NCI-H187 treated with DMSO at 0.1 percent for 48 hours (cell line): ENCODE results near the gene GUCD1.

Experiments used
- DNase-seq: peaks from one replicate; lab custom pipeline; 2025; lab: John Stamatoyannopoulos, UW

The GUCD1 gene

GRCh38 chr22:24590596-24591173 lies 35.7 kb upstream of the GUCD1 start:
- no peak for DNase-seq

DNA sequence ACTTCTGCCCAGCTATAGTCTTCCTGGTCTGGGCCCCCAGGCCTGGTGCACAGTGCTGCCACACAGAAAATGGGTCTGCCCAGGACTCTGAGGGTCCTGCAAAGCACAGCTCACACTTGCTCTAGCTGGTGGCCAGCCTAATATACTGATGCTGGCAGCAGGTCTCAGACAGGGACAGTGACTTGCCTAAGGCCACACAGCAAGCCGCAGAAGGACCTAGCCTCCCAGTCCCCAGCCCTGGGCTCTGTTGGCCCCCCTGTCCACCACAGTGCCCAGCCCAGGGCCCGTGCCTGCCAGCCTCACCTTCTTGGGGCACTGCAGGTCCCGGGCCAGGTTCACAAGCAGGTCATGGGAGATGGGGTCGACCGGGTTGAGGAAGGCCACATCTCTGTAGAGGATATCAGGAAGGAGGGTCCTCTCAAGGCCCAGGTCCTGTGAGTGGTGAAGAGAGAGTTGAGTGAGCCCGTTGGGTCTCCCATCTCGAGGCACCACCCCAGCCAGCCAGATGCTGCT lies 34.6 kb upstream of the GUCD1 start:
- DNase-seq: no peak

DNA sequence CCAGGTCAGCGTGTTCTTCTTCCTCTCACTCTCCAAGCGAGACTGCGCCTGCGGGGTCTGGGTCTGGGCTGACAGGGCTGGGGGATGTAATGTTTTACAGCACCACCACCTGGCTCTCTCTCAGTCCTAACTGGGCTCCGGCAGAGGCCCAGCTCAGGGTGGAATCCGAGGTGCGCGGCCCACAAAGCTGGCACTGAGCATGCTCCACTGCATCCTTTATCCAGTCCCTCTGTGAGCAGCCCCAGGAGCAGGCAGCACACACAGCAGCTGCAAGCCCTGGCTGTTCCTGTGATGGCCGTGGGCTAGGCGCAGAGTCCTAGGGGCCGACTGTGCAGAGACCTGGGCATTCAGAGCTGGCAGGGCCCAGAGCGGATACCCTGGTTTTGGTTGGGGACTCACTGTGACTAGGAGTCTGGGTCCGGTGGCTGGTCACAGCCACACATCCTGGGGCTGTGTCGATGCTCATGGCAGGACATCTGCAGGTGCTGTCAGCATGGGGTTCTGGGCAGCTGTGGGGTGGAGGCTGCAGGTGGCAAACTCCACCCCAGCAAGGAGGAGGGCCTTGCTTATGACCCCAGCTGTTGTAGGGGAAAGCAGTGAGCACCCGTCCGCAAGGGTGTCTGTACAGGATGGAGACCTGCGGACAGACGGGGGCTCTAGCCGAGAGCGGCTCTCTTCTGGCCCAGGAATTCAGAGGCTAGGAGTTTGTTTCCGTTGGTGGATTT lies 34.0 kb upstream of the GUCD1 start:
- DNase-seq: no peak

- DNase-seq: no peak
Observed at GRCh38 chr22:24588381-24588756, 33.4 kb upstream of the GUCD1 start.

DNA sequence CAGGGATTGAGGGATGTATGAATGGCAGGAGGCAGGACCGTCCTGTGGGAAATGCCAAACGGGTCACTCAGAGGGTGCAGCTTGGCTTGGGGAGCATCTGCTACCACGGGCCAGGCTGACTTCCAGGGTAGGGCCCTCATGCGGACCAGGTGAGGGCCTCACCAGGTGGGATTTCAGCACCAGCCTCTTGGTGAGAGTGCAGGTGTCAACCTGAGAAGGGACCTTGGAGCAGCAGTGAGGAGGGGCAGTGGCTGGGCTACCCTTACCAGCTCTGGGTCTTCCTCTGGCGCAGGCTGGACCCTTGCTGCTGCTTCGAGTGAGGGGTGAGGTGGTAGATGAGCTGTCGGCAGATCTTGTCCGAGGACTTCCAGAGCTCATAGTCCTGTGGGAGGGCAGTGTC lies 33.0 kb upstream of the GUCD1 start:
- DNase-seq: no peak

DNA sequence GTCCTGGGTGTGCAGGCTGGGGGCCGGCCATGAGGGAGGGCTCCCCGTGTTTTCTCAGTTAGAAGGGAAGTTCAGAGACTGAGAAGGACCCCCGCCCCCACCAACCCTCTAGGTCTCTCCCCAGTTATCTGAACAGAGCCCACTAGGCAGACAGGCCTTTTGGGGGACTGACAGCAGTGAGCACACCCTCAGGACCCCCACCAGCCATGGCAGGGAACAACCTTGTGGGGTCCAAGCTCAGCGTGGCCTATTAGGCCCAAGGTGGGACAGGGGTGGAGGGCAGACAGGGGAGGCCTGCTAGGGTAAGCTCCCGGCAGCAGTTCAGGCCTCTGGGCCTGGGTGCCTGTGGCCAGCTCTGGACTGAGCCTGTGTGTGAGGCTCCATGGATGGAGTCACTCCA lies 32.3 kb upstream of the GUCD1 start:
- no peak for DNase-seq

DNA sequence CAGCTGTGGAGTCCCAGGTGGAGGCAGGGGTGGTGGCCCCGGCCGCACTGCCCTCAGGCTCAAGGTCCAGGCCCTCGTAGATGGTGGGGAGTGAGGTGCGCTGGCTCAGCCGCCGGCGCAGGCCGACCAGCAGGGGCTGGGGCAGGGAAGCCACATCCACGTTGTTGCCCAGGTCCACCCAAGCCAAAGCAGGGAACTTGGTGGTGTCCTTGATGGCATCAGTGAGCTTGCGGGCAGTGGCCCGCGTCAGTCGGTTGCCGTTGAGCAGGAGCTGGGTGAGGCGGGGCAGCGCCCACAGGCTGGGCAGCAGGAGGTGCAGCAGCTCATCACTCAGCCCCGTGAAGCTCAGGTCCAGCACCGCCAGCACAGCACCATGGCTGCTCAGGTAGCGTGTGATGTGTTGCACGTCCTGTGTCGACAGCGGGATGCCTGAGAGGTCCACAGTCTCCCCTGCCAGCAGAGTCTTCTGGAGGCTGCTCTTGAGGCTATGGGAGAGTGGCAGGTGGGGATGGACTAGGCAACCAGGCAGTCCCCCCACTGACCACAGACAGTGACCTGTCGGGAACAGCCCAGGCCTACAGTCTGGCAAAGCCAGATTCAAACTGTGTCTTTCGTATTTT lies 31.1 kb upstream of the GUCD1 start:
- no peak for DNase-seq

DNA sequence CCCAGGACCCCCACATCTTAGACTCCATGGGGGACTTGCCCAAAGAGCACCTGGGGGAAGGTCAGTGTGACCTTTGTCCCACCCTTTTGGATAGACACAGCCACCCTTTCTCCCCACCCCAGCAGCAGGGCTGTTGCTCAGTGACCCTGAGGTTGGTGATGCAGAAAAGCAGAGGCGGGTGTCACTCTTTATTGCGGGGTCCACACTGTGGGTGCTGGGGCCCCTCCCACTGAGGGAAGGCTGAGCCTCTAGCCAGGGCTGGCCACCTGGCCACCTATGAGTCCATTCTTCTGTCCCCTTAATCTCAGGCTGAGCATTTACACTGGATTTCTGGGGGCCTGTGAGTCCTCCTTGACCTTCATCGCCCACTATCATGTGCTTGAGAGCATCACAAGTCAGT lies 30.5 kb upstream of the GUCD1 start:
- DNase-seq: no peak

DNA sequence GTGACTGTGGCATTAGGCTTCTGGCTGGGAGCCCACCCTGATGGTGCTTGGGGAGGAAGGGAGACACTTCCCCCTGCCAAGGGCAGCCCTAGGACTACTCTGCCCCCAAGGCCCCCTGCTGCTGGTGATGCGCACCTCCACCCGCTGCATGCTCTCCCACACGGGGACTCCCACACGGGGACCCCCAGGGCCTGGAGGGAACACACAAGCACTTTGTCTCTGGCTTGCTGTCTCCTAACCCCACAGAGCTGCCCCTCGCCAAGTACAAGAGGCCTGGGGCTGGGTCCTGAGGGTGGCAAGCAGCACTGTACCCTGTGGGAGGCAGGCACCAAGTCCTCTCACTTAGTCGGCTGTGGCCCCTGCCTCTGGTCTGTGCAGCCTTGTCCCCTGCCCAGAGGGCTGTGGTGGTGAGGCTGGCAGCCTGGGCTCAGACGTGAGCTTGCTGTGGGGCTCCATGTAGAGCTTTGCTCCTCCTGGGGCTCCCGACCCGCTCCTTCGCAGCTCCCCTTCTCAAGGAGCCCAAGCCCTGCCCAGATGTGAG lies 30.0 kb upstream of the GUCD1 start:
- DNase-seq: no peak

- no peak for DNase-seq
Observed at GRCh38 chr22:24584166-24584790, 29.3 kb upstream of the GUCD1 start.

GRCh38 chr22:24583221-24584165 lies 28.6 kb upstream of the GUCD1 start:
- DNase-seq: peak; percentile 7

GRCh38 chr22:24582056-24582814 lies 27.3 kb upstream of the GUCD1 start:
- no peak for DNase-seq

GRCh38 chr22:24580276-24580675 lies 25.3 kb upstream of the GUCD1 start:
- DNase-seq: no peak

DNA sequence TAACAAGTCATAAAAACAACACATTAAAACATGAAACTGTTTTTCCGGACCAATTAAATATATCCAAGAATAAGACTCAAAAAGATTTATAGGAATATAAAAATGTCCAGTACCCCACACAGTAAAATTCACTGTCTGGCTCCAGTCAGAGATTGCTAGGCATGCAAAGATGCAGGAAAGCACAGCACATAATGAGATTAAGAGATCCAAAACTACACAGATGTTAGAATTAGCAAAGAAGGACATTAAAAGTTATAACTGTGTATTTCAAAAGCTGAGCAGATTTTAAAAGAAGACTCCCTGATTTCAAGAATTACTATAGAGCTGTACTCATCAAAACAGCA lies 24.3 kb upstream of the GUCD1 start:
- DNase-seq: no peak

DNA sequence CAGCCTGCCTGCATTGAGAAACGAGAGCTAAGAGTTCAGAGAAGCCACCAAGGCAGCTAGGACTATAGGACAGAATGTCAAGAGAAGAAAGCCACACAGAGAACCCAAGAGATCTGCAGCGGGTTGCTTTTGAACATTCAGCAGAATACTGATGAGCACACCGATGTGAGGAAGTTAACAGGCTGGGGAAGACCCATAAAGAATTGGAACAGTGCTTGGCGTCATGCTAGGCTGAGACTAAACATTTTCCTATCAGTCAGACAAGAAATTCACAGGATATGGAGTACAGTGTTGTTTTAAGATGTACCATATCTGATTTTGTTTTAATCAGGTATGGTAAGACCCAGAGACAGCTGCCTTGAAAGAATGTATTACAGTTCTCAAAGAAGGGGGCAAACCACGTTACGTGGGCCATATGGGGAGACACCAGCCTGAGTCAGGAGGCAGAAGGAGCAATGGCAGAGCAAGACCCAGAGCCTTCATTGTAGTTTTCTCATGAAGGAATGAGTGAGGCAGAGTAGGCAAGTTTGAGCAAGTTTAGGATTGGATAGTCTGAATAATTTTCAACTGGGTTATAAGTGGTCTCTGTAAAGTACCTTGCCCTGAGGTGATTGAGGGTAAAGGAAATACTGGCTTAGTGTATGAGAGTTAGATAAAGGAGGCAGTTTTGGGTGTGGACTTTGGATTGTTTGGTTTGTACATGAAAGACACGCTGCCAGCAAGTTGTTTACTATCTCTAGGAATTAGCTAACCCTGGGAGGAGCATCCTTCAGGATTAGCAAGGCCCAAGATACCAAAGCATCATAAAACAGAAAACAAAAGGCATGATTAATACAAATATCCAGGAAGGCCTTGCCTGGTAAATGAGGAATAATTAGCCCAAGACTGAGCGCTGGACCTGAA lies 23.7 kb upstream of the GUCD1 start:
- no peak for DNase-seq

GRCh38 chr22:24576778-24577177 lies 21.8 kb upstream of the GUCD1 start:
- no peak for DNase-seq

DNA sequence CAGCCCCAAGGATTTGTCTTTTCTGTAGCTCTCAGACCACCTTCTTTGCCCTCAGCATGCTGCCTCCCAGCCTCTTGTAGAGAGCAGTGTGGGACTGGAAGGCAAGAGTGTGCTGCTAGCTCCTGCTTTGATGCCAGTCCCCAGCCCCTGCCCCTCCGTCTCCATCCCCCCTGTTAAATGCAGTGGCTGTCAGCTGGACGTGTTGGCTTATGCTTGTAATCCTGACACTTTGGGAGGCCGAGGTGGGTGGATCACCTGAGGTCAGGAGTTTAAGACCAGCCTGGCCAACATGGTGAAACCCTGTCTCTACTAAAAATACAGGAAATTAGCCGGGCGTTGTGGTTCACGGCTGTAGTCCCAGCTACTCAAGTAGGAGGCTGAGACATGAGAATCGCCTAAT lies 16.3 kb upstream of the GUCD1 start:
- no peak for DNase-seq

DNA sequence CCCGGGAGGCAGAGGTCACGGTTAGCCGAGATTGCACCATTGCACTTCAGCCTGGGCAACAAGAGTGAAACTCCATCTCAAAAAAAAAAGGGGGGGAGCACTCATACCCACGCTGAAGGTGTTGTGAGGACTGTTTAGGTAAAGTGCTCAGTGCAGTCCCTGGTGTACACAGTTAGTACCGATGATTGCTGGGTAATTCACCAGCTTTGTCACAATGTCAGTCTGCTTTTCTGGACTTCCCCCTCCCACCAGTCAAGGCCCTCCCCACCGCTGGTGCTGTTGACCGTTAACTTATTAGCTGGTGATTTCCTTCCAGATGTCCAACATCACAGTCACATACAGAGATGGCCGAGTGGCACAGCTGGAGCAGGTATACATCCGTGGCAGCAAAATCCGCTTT lies 12.7 kb upstream of the GUCD1 start:
- DNase-seq: no peak

DNA sequence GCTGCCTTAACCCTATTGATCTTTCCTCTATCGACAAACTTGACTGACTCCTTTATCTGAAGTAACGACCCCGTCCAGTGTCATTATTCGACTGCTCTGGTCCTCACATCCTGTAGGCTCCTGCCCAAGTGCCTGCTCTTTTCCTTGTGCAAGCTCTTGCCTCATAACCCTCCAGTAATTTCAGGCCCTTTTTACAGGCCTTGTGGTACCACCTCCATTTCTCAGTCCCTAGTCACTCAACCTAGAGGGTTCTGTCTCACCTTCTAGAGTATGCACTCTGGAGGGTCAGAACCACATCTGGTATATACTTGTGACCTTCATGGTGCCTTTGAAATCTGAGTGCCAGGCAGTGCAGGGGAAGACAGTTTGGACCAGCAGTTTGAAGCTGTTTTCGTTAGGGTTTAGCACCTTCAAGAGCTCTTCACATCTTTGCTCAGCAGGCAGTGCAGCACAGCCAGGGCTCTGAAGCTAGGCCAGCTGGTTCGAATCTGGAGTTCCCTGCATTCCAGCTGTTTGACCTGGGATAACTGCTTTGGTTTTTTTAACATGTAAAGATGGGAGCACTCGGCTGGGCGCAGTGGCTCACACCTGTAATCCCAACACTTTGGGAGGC lies 12.1 kb upstream of the GUCD1 start:
- DNase-seq: peak; percentile 3
